Spinal cord (tissue), 10 donors: ENCODE data around the gene TLE3. TPM values are rescaled to one million over a fixed set of nuclear protein-coding genes. Genes with fewer than 3 reads are reported as not detected.

Experiments
- DNase-seq, 6 donors: peaks; one replicate each; pipeline versions ENCODE4 v3.0.0 to v3.0.0-alpha.2; 2013 to 2015; ENCODE audit warnings: low spot score in 6 of 6, low read depth in 4 of 6
- H3K27ac ChIP-seq: one replicate; pipeline ENCODE4 v1.5.1; 2013; ENCODE audit warnings: low read depth, low read length, control low read depth
- H3K27me3 ChIP-seq: one replicate; pipeline ENCODE4 v1.6.1; 2013; ENCODE audit warnings: low read length; ENCODE audit not compliant: control insufficient read depth, insufficient read depth
- H3K36me3 ChIP-seq: one replicate; pipeline ENCODE4 v1.6.1; 2013; ENCODE audit warnings: low read length; ENCODE audit not compliant: control insufficient read depth, insufficient read depth
- H3K4me1 ChIP-seq: one replicate; pipeline ENCODE4 v1.6.1; 2013; ENCODE audit warnings: low read length; ENCODE audit not compliant: control insufficient read depth, insufficient read depth
- H3K4me3 ChIP-seq: one replicate; pipeline ENCODE4 v1.5.1; 2013; ENCODE audit warnings: low read depth, low read length, control low read depth
- H3K9me3 ChIP-seq: one replicate; pipeline ENCODE4 v1.6.1; 2013; ENCODE audit warnings: low read length; ENCODE audit not compliant: control insufficient read depth, insufficient read depth
- WGBS: methylation state at CpG from one replicate; pipeline ENCODE4 v1.1.5; 2013; ENCODE audit warnings: missing lambda C conversion rate; ENCODE audit not compliant: insufficient coverage; 5-methylcytosine and 5-hydroxymethylcytosine counted together
- long read RNA-seq, 4 donors: transcript quantifications; one replicate each; lab custom pipeline, GENCODE V29; 2026
- polyA plus RNA-seq, 2 donors: library from polyadenylated mRNA; unstranded; fragments of 120-200 nt; gene quantifications; one replicate each; pipeline ENCODE4 v1.2.1, GENCODE V29; 2013; ENCODE audit not compliant: insufficient read length in 2 of 2
- total RNA-seq, 2 donors: library from RNA; depleted of rRNA in 1 of 2; stranded (reverse); fragments of 120-200 nt in 1 of 2; fragments of >200 nt in 1 of 2; gene quantifications; one replicate each; pipeline versions ENCODE4 v1.2.3 to v1.2.4, GENCODE V29; 2013 to 2014
- donor health status: healthy.

Gene TLE3
- 10 to 100 TPM; 24.7 to 32.6 TPM for total RNA-seq
- 10 to 100 TPM; 43.8 to 48.7 TPM for polyA plus RNA-seq
- long read RNA-seq, donor 1, result 0 reads
- long read RNA-seq, donor 2, result 0 reads
- long read RNA-seq, donor 3, result 0 reads
- long read RNA-seq, donor 4, result 0 reads

- H3K4me1 ChIP-seq, result peaks cover 63% of the 10 kb centered on the region
- H3K27me3 ChIP-seq, result no peaks in the 10 kb centered on the region
- peak within 1 kb of the TSS; percentile 87 for H3K4me3 ChIP-seq
- peak within 1 kb of the TSS; percentile 95 for H3K27ac ChIP-seq
- peak; percentile 93 to 99 (median 96) for DNase-seq
- H3K36me3 ChIP-seq, result peaks cover 8% of the 10 kb centered on the region
- H3K9me3 ChIP-seq, result no peaks in the 10 kb centered on the region
- WGBS, result under 1% methylated on average over 72 of the region's 77 CpGs
Measured at GRCh38 chr15:70097321-70098152, at the start of gene TLE3. Gene TLE3 (minus strand): TSS chr15:70097917. CDS start chr15:70096798, 1,119 bp downstream.

- peak in 1 of 6 donors; percentile 70 for DNase-seq
- WGBS, result 80% methylated on average over 5 of the region's 8 CpGs
- no peaks in the 10 kb centered on the region for H3K36me3 ChIP-seq
- H3K27ac ChIP-seq, result no peak overlapping the region
- peaks cover 5% of the 10 kb centered on the region for H3K27me3 ChIP-seq
- peaks cover 26% of the 10 kb centered on the region for H3K4me1 ChIP-seq
- no peaks in the 10 kb centered on the region for H3K9me3 ChIP-seq
- no peak overlapping the region for H3K4me3 ChIP-seq
Measured at GRCh38 chr15:70147178-70147760, 49.6 kb upstream of the TLE3 start.

DNA sequence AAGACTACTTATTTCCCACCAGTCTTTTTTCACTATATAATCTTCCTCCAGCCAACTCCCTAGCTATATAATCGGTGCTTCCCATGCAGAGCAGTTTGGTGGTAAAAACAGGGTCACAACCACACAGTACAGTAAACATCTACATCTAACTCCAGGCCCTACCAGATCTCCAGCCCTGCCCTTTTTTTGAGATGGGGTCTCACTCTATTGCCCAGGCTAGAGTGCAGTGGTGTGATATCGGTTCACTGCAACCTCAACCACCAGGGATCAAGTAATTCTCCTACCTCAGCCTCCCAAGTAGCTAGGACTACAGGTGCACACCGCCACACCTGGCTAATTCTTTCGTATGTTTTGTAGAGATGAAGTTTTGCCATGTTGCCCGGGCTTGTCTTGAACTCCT lies 49.1 kb upstream of the TLE3 start:
- Histone ChIP-seq H3K36me3 (no peaks in the 10 kb centered on the region), H3K4me3 (no peak overlapping the region), H3K27me3 (peaks cover 5% of the 10 kb centered on the region), H3K27ac (no peak overlapping the region), H3K9me3 (no peaks in the 10 kb centered on the region), H3K4me1 (peaks cover 21% of the 10 kb centered on the region)
- no peak for DNase-seq
- WGBS, result 90% methylated on average over 5 of the region's 5 CpGs

GRCh38 chr15:70146162-70146561 lies 48.4 kb upstream of the TLE3 start:
- no peak overlapping the region for H3K4me3 ChIP-seq

GRCh38 chr15:70145261-70145660 lies 47.5 kb upstream of the TLE3 start:
- H3K36me3 ChIP-seq, result no peaks in the 10 kb centered on the region
- no peak overlapping the region for H3K27ac ChIP-seq
- no peak overlapping the region for H3K4me3 ChIP-seq
- H3K4me1 ChIP-seq, result peaks cover 21% of the 10 kb centered on the region
- peaks cover 5% of the 10 kb centered on the region for H3K27me3 ChIP-seq
- WGBS, result 82% methylated on average over 3 of the region's 5 CpGs
- DNase-seq, result no peak
- H3K9me3 ChIP-seq, result no peaks in the 10 kb centered on the region

More at GRCh38 chr15:70146162-70146561, 48.4 kb upstream of the TLE3 start:
- Histone ChIP-seq H3K27ac (no peak overlapping the region), H3K4me1 (peaks cover 21% of the 10 kb centered on the region), H3K9me3 (no peaks in the 10 kb centered on the region), H3K27me3 (peaks cover 5% of the 10 kb centered on the region), H3K36me3 (no peaks in the 10 kb centered on the region)
- DNase-seq, result no peak

DNA sequence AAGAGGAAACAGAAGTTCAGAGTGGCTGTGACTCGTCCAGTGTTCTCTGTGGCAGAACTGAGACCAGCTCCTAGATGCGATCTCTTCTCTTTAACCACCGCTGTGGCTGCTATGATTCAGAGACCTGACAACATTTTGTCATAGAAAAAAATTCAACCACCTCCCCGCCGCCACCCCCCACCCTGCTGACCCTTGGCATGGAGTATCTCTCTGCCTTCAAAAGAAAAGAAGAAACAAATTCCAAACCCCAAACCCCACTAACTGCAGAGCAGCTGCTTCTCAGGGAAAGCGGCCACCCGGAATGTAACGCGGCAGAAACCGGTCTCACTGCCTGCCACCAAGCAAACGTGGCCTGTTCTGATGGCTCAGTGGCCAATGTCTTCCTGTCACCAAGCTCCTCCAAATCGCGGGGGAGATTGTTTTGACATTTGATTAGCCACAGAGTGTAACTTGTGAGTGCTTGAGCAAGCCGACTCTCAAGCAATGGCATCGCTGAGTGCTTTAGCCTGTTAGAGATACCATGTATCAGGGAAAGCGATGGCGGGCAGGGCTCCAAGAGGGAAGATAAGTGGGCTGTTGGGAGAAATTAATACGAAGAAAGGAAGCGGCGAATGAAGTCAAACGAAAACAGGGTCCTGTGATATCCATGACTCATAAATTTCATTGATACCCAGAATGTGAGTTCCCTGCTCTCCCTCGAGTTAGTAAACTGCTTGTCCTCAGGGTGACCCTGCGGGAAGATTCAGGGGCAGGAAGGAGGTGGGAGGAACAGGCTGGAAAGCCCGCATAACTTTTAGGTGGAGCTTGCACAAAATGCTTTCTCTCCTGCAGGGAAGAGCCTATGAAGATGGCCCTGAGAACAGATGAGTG lies 44.8 kb upstream of the TLE3 start:
- Histone ChIP-seq H3K4me3 (no peak overlapping the region), H3K9me3 (no peaks in the 10 kb centered on the region), H3K4me1 (peaks cover 13% of the 10 kb centered on the region), H3K27me3 (peaks cover 7% of the 10 kb centered on the region), H3K36me3 (no peaks in the 10 kb centered on the region), H3K27ac (no peak overlapping the region)
- peak in 1 of 6 donors; percentile 88 for DNase-seq
- 64% methylated on average over 20 of the region's 24 CpGs for WGBS

DNA sequence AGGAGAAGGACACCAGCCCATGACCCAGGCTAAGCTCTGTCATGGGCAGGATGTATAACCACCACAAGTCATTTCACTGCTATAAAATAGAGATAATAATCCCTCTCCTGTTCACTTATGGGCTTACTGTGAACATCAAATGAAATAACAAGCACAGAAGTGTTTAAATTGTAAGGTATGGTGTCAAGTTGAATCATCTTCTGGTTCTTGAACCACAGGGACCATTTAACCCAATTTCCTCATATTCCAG lies 44.3 kb upstream of the TLE3 start:
- H3K27me3 ChIP-seq, result peaks cover 7% of the 10 kb centered on the region
- no peak overlapping the region for H3K27ac ChIP-seq
- no peaks in the 10 kb centered on the region for H3K36me3 ChIP-seq
- H3K4me1 ChIP-seq, result peaks cover 13% of the 10 kb centered on the region
- no peak for DNase-seq
- no peak overlapping the region for H3K4me3 ChIP-seq
- H3K9me3 ChIP-seq, result no peaks in the 10 kb centered on the region

GRCh38 chr15:70141376-70142071 lies 43.8 kb upstream of the TLE3 start:
- H3K9me3 ChIP-seq, result no peaks in the 10 kb centered on the region
- H3K4me1 ChIP-seq, result peaks cover 13% of the 10 kb centered on the region
- H3K27me3 ChIP-seq, result peaks cover 7% of the 10 kb centered on the region
- H3K36me3 ChIP-seq, result no peaks in the 10 kb centered on the region
- DNase-seq, result no peak
- WGBS, result 93% methylated on average over 5 of the region's 10 CpGs
- H3K27ac ChIP-seq, result no peak overlapping the region
- H3K4me3 ChIP-seq, result no peak overlapping the region
